CD4-positive, alpha-beta T cell treated with Interferon gamma for 1 hour (primary cell): ENCODE results near the gene PAFAH1B1.
A peak's percentile ranks its signal among the peaks of the same experiment; 100 is the strongest.
"Not testable (repeated sequence)": the region's sequence is repeated elsewhere in the genome, so short reads cannot be mapped to it uniquely, and the experiment has no call there.

Experiments used
- DNase-seq: peaks from one replicate; pipeline ENCODE4 v3.0.0-alpha.2; 2020

PAFAH1B1 gene

GRCh38 chr17:2592971-2593820 lies at the start of gene PAFAH1B1:
TSS of gene PAFAH1B1 (plus strand) at chr17:2593654. CDS start at chr17:2638289, 44,635 bp downstream.
- DNase-seq, result peak; percentile 91

GRCh38 chr17:2545393-2545792 lies 48.1 kb upstream of the PAFAH1B1 start:
- DNase-seq, result no peak

- no peak for DNase-seq
Observed at GRCh38 chr17:2547176-2547575, 46.3 kb upstream of the PAFAH1B1 start.

- not testable (repeated sequence) for DNase-seq
Observed at GRCh38 chr17:2548026-2548425, 45.4 kb upstream of the PAFAH1B1 start.

- DNase-seq, result no peak
Observed at GRCh38 chr17:2549392-2550211, 43.9 kb upstream of the PAFAH1B1 start.

- no peak for DNase-seq
Observed at GRCh38 chr17:2551493-2551892, 42.0 kb upstream of the PAFAH1B1 start.

GRCh38 chr17:2551928-2552327 lies 41.5 kb upstream of the PAFAH1B1 start:
- DNase-seq, result no peak

GRCh38 chr17:2560658-2561057 lies 32.8 kb upstream of the PAFAH1B1 start:
- DNase-seq, result no peak

GRCh38 chr17:2562162-2562858 lies 31.1 kb upstream of the PAFAH1B1 start:
- DNase-seq, result no peak

GRCh38 chr17:2563061-2563460 lies 30.4 kb upstream of the PAFAH1B1 start:
- no peak for DNase-seq

- DNase-seq, result no peak
Observed at GRCh38 chr17:2563543-2563942, 29.9 kb upstream of the PAFAH1B1 start.

GRCh38 chr17:2564877-2565276 lies 28.6 kb upstream of the PAFAH1B1 start:
- no peak for DNase-seq

- DNase-seq, result no peak
Observed at GRCh38 chr17:2566056-2566455, 27.4 kb upstream of the PAFAH1B1 start.

- no peak for DNase-seq
Observed at GRCh38 chr17:2571523-2572303, 21.7 kb upstream of the PAFAH1B1 start.

GRCh38 chr17:2572304-2572609 lies 21.2 kb upstream of the PAFAH1B1 start:
- not testable (repeated sequence) for DNase-seq

GRCh38 chr17:2580151-2580550 lies 13.3 kb upstream of the PAFAH1B1 start:
- no peak for DNase-seq

GRCh38 chr17:2580661-2581060 lies 12.8 kb upstream of the PAFAH1B1 start:
- DNase-seq, result no peak

- no peak for DNase-seq
Observed at GRCh38 chr17:2582493-2582892, 11.0 kb upstream of the PAFAH1B1 start.

GRCh38 chr17:2591040-2591640 lies 2.3 kb upstream of the PAFAH1B1 start:
- no peak for DNase-seq

GRCh38 chr17:2593821-2594721 lies 617 bp downstream of the PAFAH1B1 start:
- peak; percentile 79 for DNase-seq
